ENCODE measurements around the gene FADS2.

GRCh38 chr11:61869429-61869707, 41.3 kb downstream of the FADS2 start:
- no peak for TF ChIP-seq CTCF (IDR thresholded peaks at IDR 0.05; ENCODE audit: low read depth, low read length)
- TF ChIP-seq POLR2A (IDR thresholded peaks at IDR 0.05; ENCODE audit: extremely low read depth, insufficient read length), result no peak
- no peak for TF ChIP-seq MAX (IDR thresholded peaks at IDR 0.05; ENCODE audit: low read depth, low read length)
- TF ChIP-seq MYC (IDR thresholded peaks at IDR 0.05; ENCODE audit: low read depth, low read length), result no peak

Measured in NB4 (cell line).